CD4-positive, CD25-positive, alpha-beta regulatory T cell (primary cell): ENCODE measurements around the gene HP. TPM values are rescaled to one million over a fixed set of nuclear protein-coding genes. Genes with fewer than 3 reads are reported as not detected.

Experiments
- ATAC-seq, 2 donors: fragments of 150-1000 bp; cut with Tn5 transposase; one replicate each; pipeline ENCODE4 v1.10.0; 2021; ENCODE audit warnings: low read depth in 2 of 2, moderate number of reproducible peaks in 2 of 2, moderate library complexity in 1 of 2
- DNase-seq, 3 donors: peaks; one replicate each; pipeline versions ENCODE4 v3.0.0 to v3.0.0-alpha.2; 2012 to 2022; ENCODE audit warnings: mixed read lengths in 1 of 3
- H3K27ac ChIP-seq: one replicate; pipeline ENCODE4 v1.7.0; 2013; ENCODE audit warnings: mild to moderate bottlenecking, low read length; ENCODE audit not compliant: insufficient read depth, poor library complexity, severe bottlenecking
- H3K27me3 ChIP-seq: one replicate; pipeline ENCODE4 v1.7.0; 2013; ENCODE audit warnings: low read length; ENCODE audit not compliant: control insufficient read depth, insufficient read depth
- H3K36me3 ChIP-seq: one replicate; pipeline ENCODE4 v1.7.0; 2013; ENCODE audit warnings: mild to moderate bottlenecking, low read length, moderate library complexity; ENCODE audit not compliant: control insufficient read depth, insufficient read depth
- H3K4me1 ChIP-seq: 2 replicates; pipeline ENCODE4 v1.7.0; 2013; ENCODE audit warnings: mild to moderate bottlenecking, low read length; ENCODE audit not compliant: insufficient read depth, control insufficient read depth, poor library complexity, severe bottlenecking
- H3K4me3 ChIP-seq: one replicate; pipeline ENCODE4 v1.7.0; 2013; ENCODE audit warnings: low read depth, mild to moderate bottlenecking, low read length, moderate library complexity
- H3K9me3 ChIP-seq, 2 experiments: 1 replicate in 1 of 2; 2 replicates in 1 of 2; pipeline ENCODE4 v1.7.0; 2013; ENCODE audit warnings: low read length in 2 of 2, mild to moderate bottlenecking in 1 of 2, moderate library complexity in 1 of 2; ENCODE audit not compliant: control insufficient read depth in 2 of 2
- H3K27ac Mint-ChIP-seq, 3 donors: one replicate each; pipeline ENCODE4 v1.8.0; 2020 to 2022; ENCODE audit warnings: mild to moderate bottlenecking in 3 of 3, mixed read lengths in 3 of 3, moderate library complexity in 2 of 3
- H3K27me3 Mint-ChIP-seq: one replicate; pipeline ENCODE4 v1.8.0; 2022; ENCODE audit warnings: mild to moderate bottlenecking, mixed read lengths
- H3K36me3 Mint-ChIP-seq: one replicate; pipeline ENCODE4 v1.8.0; 2020; ENCODE audit warnings: mixed read lengths
- H3K4me1 Mint-ChIP-seq, 4 donors: one replicate each; pipeline ENCODE4 v1.8.0; 2020 to 2022; ENCODE audit warnings: mixed read lengths in 4 of 4, mild to moderate bottlenecking in 1 of 4
- H3K4me3 Mint-ChIP-seq, 4 donors: one replicate each; pipeline ENCODE4 v1.8.0; 2020 to 2022; ENCODE audit warnings: mild to moderate bottlenecking in 4 of 4, mixed read lengths in 4 of 4, moderate library complexity in 3 of 4
- H3K9me3 Mint-ChIP-seq, 7 donors: one replicate each; pipeline ENCODE4 v1.8.0; 2020 to 2022; ENCODE audit warnings: mixed read lengths in 7 of 7, mild to moderate bottlenecking in 3 of 7, moderate library complexity in 2 of 7
- polyA plus RNA-seq, 4 donors: library from polyadenylated mRNA; unstranded; fragments of 300-500 nt; fragmentation: Illumina TruSeq; gene quantifications; one replicate each; pipeline ENCODE4 v1.2.3, GENCODE V29; 2021
- total RNA-seq: library from RNA; stranded (reverse); gene quantifications from one replicate; pipeline ENCODE4 v1.2.3, GENCODE V29; 2022

HP gene
- total and polyA plus RNA-seq, 5 donors from 2014 or later, result not detected

GRCh38 chr16:72014675-72015074 is 39.6 kb upstream of the HP start:
- no peak overlapping the region for H3K27ac ChIP-seq
- H3K36me3 ChIP-seq, result peaks cover 18% of the 10 kb centered on the region
- H3K27ac Mint-ChIP-seq, result peak overlapping the region in 2 of 3 donors; percentile 18 to 60

GRCh38 chr16:72015124-72015523 is 39.2 kb upstream of the HP start:
- Mint-ChIP-seq H3K27ac (peak overlapping the region in 2 of 3 donors; percentile 18 to 59), H3K4me3 (no peak overlapping the region), H3K4me1 (peaks cover 9 to 37% (median 13%) of the 10 kb centered on the region in 4 donors), H3K27me3 (no peaks in the 10 kb centered on the region), H3K9me3 (no peaks in the 10 kb centered on the region), H3K36me3 (peaks cover 27% of the 10 kb centered on the region)
- DNase-seq (no peak), ATAC-seq (no peak)
- H3K27ac ChIP-seq, result no peak overlapping the region
- no peaks in the 10 kb centered on the region for H3K27me3 ChIP-seq
- no peak overlapping the region for H3K4me3 ChIP-seq
- peaks cover 18% of the 10 kb centered on the region for H3K36me3 ChIP-seq
- H3K9me3 ChIP-seq, result no peaks in the 10 kb centered on the region
- no peaks in the 10 kb centered on the region for H3K4me1 ChIP-seq

More at GRCh38 chr16:72014675-72015074, 39.6 kb upstream of the HP start:
- ATAC-seq (no peak), DNase-seq (no peak)
- Mint-ChIP-seq H3K27me3 (no peaks in the 10 kb centered on the region), H3K36me3 (peaks cover 27% of the 10 kb centered on the region), H3K4me3 (no peak overlapping the region), H3K4me1 (peaks cover 9 to 41% (median 15%) of the 10 kb centered on the region in 4 donors), H3K9me3 (no peaks in the 10 kb centered on the region)
- H3K4me3 ChIP-seq, result no peak overlapping the region
- H3K27me3 ChIP-seq, result no peaks in the 10 kb centered on the region
- H3K9me3 ChIP-seq, result no peaks in the 10 kb centered on the region
- peaks cover 2% of the 10 kb centered on the region for H3K4me1 ChIP-seq

GRCh38 chr16:72018470-72018869 is 35.8 kb upstream of the HP start:
- Histone ChIP-seq H3K27ac (no peak overlapping the region), H3K4me1 (no peaks in the 10 kb centered on the region), H3K9me3 (no peaks in the 10 kb centered on the region), H3K4me3 (no peak overlapping the region), H3K36me3 (peaks cover 31% of the 10 kb centered on the region), H3K27me3 (no peaks in the 10 kb centered on the region)
- no peak for ATAC-seq
- H3K27me3 Mint-ChIP-seq, result no peaks in the 10 kb centered on the region
- H3K36me3 Mint-ChIP-seq, result peaks cover 35% of the 10 kb centered on the region
- no peaks in the 10 kb centered on the region for H3K9me3 Mint-ChIP-seq
- H3K27ac Mint-ChIP-seq, result no peak overlapping the region
- H3K4me1 Mint-ChIP-seq, result peaks cover 4 to 12% (median 8%) of the 10 kb centered on the region in 4 donors
- peak in 1 of 3 donors; percentile 11 for DNase-seq
- H3K4me3 Mint-ChIP-seq, result no peak overlapping the region

GRCh38 chr16:72021043-72021442 is 33.3 kb upstream of the HP start:
- Mint-ChIP-seq H3K4me3 (no peak overlapping the region), H3K4me1 (peaks cover 0 to 6% (median 1%) of the 10 kb centered on the region in 4 donors), H3K27me3 (no peaks in the 10 kb centered on the region), H3K27ac (no peak overlapping the region), H3K36me3 (peaks cover 38% of the 10 kb centered on the region), H3K9me3 (no peaks in the 10 kb centered on the region)
- Histone ChIP-seq H3K4me1 (no peaks in the 10 kb centered on the region), H3K9me3 (no peaks in the 10 kb centered on the region), H3K36me3 (peaks cover 49% of the 10 kb centered on the region), H3K27me3 (no peaks in the 10 kb centered on the region), H3K27ac (no peak overlapping the region), H3K4me3 (no peak overlapping the region)
- DNase-seq, result no peak
- ATAC-seq, result no peak

GRCh38 chr16:72022127-72022526 is 32.2 kb upstream of the HP start:
- Histone ChIP-seq H3K4me1 (no peaks in the 10 kb centered on the region), H3K9me3 (no peaks in the 10 kb centered on the region), H3K36me3 (peaks cover 41% of the 10 kb centered on the region), H3K27ac (no peak overlapping the region), H3K27me3 (no peaks in the 10 kb centered on the region), H3K4me3 (no peak overlapping the region)
- Mint-ChIP-seq H3K36me3 (peaks cover 33% of the 10 kb centered on the region), H3K27ac (peak overlapping the region in 1 of 3 donors; percentile 36), H3K4me3 (no peak overlapping the region), H3K4me1 (peaks cover 0 to 6% (median 0%) of the 10 kb centered on the region in 4 donors), H3K27me3 (no peaks in the 10 kb centered on the region), H3K9me3 (no peaks in the 10 kb centered on the region)
- no peak for ATAC-seq
- DNase-seq, result no peak

GRCh38 chr16:72023962-72024361 is 30.3 kb upstream of the HP start:
- no peak overlapping the region for H3K4me3 ChIP-seq

GRCh38 chr16:72024862-72025382 is 29.4 kb upstream of the HP start:
- H3K4me1 Mint-ChIP-seq, result peaks cover 0 to 4% (median 0%) of the 10 kb centered on the region in 4 donors
- Histone ChIP-seq H3K4me3 (no peak overlapping the region), H3K4me1 (no peaks in the 10 kb centered on the region), H3K36me3 (peaks cover 38% of the 10 kb centered on the region), H3K27me3 (no peaks in the 10 kb centered on the region), H3K9me3 (no peaks in the 10 kb centered on the region), H3K27ac (no peak overlapping the region)
- DNase-seq, result no peak
- ATAC-seq, result no peak
- no peaks in the 10 kb centered on the region for H3K27me3 Mint-ChIP-seq
- peaks cover 29% of the 10 kb centered on the region for H3K36me3 Mint-ChIP-seq
- no peaks in the 10 kb centered on the region for H3K9me3 Mint-ChIP-seq
- H3K4me3 Mint-ChIP-seq, result no peak overlapping the region
- H3K27ac Mint-ChIP-seq, result peak overlapping the region in 1 of 3 donors; percentile 40

More at GRCh38 chr16:72023962-72024361, 30.3 kb upstream of the HP start:
- Mint-ChIP-seq H3K27me3 (no peaks in the 10 kb centered on the region), H3K4me1 (peaks cover 0 to 6% (median 0%) of the 10 kb centered on the region in 4 donors), H3K4me3 (no peak overlapping the region), H3K9me3 (no peaks in the 10 kb centered on the region), H3K27ac (peak overlapping the region in 1 of 3 donors; percentile 20), H3K36me3 (peaks cover 35% of the 10 kb centered on the region)
- H3K9me3 ChIP-seq, result no peaks in the 10 kb centered on the region
- no peak for ATAC-seq
- no peaks in the 10 kb centered on the region for H3K27me3 ChIP-seq
- peaks cover 38% of the 10 kb centered on the region for H3K36me3 ChIP-seq
- no peak overlapping the region for H3K27ac ChIP-seq
- DNase-seq, result no peak
- no peaks in the 10 kb centered on the region for H3K4me1 ChIP-seq
